SKM-1 (cell line): ENCODE measurements around the gene GGCX.
A peak's percentile ranks its signal among the peaks of the same experiment; 100 is the strongest.
"Not testable (repeated sequence)": the region's sequence is repeated elsewhere in the genome, so short reads cannot be mapped to it uniquely, and the experiment has no call there.

Experiments
- DNase-seq: peaks from one replicate; lab custom pipeline; 2025; ENCODE audit not compliant: unreplicated experiment; lab: John Stamatoyannopoulos, UW

Gene GGCX

GRCh38 chr2:85577063-85577385, 15.7 kb upstream of the GGCX start:
- DNase-seq: no peak

GRCh38 chr2:85575739-85576138, 14.4 kb upstream of the GGCX start:
- DNase-seq: no peak

GRCh38 chr2:85566265-85566664, 5.0 kb upstream of the GGCX start:
- no peak for DNase-seq

DNA sequence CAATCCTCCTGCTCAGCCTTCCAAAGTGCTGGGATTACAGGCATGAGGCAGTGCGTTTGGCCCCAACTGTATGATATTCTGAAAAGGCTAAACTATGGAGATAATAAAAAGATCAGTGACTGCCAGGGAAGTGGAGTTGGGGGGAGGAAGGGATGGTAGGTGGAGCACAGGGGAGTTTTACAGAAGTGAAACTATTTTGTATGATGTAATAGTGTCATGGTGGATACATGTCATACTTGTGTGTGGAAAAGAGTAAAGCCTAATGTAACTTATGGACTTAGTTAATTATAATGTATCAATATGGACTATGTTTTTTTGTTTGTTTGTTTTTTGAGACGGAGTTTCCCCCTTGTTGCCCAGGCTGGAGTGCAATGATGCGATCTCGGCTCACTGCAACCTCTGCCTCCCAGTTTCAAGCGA, 2.9 kb upstream of the GGCX start:
- DNase-seq: peak; percentile 86

DNA sequence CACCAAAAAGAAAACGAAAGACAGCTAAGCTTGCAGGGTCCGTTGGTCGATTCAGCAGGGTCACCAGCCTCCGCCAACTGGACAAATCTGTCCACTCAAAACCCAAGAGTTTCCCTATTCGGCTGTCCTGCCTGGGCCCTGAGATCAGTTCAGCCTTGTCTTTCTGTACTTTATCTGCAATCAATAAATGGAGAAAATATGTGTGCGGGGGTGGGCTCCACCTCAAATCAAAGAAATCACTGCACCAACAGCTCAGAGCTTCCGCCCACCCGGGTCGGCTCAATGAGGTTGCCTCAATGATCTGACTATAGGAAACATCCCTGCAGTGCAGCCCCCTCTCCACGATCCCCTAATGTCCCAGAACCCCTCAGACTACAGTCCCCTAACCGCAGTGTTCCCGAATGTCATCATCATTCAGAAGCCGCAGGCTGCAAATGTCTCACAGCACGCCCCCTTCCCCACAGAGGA, 447 bp downstream of the GGCX start:
- DNase-seq: no peak

DNA sequence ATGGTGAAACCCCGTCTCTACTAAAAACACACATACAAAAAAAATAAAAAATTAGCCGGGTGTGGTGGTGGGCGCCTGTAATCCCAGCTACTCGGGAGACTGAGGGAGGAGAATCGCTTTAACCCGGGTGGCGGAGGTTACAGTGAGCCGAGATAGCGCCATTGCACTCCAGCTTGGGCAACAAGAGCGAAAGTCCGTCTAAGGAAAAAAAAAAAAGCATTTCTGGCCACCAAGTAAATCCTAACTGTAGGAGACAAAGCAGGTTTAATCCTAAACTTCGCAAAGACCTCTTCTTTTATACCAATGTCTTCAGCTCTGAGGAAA, 928 bp downstream of the GGCX start:
- not testable (repeated sequence) for DNase-seq

- no peak for DNase-seq
Measured at GRCh38 chr2:85558160-85558559, 3.1 kb downstream of the GGCX start.

DNA sequence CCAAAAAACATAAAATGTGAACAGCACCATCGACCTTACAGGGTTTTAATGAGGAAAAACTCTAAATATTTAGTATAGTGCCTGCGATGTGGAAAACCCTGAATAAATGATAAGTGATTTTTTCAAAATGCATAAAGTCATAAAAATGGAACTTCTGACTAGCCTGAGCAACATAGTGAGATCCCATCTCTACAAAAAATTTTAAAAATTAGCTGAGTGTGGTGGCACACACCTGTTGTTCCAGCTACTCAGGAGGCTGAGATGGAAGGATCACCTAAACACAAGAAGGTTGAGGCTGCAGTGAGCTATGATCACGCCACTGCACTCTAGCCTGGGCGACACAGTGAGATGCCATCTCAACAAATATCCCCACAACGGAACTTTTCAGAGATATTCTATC, 4.2 kb downstream of the GGCX start:
- no peak for DNase-seq

- DNase-seq: no peak
Measured at GRCh38 chr2:85554980-85555612, 6.2 kb downstream of the GGCX start.

GRCh38 chr2:85553184-85553583, 8.1 kb downstream of the GGCX start:
- no peak for DNase-seq

DNA sequence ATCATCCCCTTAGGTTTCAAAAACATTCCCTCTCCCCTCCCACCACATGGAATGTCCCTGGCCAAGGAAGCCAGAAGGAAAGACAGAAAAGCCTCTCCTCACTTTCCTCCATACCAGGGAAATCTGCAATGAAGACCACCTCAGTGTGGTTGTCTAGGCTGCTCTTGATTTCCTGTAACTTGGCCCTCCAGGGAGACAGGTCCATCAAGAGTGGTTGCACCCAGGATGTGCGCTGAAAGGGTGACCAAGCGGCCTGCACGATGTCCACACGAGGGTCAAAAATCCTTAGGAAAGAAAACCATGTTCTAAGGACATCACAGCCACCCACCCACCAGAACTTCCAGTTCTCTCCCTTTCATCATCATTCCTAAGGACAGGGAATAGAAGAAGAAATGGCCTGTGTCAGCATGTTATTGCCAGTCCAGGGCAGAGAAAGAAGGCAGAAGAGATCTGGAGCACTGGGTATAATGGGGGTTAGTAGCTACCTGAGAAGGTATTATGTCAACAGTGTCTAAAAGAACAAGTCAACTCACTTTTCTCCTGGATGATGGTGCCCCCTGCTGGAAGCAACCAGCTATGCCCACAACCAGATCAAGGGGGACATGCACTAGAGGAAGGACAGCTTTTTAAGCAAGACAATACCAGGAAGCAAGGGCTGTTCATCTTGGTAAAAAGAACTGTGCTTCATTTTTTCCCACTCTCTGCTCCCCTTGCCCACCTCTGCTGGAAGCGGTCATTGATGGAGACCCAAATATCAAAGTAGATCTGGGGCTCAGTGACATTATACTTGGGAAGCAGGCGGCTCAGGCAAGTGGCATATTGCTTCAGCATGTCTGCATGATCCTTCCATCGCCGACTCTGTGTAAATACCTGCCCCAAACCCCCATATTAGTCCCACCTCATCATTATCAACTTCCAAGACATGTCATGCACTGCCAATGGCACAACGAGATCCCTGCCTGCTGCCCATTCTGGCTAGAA, 9.3 kb downstream of the GGCX start:
- peak; percentile 95 for DNase-seq

- peak; percentile 93 for DNase-seq
Measured at GRCh38 chr2:85550486-85550885, 10.8 kb downstream of the GGCX start.

DNA sequence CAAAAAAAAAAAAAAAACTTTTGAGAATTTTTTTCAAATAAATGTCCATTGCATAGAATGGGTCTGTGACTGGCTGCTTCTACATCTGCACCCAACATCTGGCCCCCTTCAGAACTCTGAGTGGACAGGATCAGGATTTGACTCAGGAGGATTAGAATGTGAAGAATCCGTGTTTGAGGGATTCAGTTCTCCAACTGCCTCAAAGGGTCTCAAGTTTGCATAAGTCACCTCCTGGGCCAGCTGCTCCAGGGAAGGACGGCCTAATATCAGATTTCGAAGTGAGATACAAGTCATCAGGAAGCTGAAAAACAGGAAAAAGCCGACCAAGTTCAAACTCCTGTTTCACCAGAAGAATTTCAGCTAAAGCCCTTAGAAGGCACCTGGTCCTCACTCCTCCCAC, 11.5 kb downstream of the GGCX start:
- no peak for DNase-seq

DNA sequence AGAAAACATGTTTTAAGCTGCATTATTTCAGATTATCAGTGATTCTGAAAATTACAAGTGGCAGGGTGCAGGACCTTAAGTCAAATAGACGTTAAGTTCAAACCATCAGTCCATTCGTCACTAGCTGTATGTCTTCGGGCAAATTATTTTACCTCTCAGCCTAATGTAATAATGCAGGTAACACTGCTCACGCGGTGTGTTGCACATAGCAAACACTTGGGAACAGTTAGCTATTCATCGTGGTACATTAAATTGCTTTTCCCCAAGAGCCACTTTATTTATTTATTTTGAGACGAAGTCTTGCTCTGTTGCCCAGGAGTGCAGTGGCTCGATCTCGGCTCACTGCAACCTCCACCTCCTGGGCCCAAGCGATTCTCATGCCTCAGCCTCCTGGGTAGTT, 12.2 kb downstream of the GGCX start:
- DNase-seq: no peak

DNA sequence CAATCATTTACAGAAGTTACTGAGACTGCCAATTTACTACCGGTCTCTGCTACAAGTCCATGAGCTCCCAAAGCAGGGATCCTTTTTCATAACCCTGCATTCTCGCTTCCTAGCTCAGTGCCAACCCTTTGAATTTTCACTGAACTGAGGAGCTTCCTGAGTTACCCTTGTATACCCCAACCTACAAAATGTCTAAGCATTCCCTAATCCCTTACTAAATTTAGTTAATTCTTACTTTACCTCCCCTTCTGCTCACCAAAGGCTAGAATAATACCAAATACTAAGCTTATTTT, 12.7 kb downstream of the GGCX start:
- DNase-seq: no peak

DNA sequence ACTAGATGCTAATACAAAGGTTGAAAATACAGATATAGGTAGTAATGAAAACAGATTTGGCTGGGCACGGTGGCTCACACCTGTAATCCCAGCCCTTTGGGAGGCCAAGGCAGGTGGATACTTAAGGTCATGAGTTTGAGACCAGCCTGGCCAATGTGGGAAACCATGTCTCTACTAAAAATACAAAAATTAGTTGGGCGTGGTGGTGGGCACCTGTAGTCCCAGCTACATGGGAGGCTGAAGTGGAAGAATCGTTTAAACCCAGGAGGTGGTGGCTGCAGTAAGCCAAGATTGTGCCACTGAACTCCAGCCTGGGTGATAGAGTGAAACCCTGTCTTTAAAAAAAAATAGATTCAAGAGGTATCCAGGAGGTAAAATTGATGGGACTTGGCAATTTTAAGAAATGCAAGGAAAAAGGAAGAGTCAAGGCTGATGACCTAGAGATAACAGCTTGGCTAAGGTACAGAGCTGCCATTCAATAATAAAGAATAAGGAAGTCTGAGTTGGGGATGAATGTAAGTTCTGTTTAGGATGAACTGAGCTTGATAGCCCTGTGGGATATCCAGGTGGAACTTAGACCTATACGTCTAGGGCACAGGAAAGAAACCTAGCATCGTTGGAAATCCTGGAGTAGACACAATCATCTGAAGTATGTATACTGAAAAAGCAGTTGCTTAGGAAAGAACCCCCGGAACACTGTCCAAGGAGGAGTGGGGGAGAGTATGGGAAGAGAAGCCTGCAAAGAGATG, 13.3 kb downstream of the GGCX start:
- no peak for DNase-seq

GRCh38 chr2:85547089-85547858, 14.0 kb downstream of the GGCX start:
- no peak for DNase-seq

DNA sequence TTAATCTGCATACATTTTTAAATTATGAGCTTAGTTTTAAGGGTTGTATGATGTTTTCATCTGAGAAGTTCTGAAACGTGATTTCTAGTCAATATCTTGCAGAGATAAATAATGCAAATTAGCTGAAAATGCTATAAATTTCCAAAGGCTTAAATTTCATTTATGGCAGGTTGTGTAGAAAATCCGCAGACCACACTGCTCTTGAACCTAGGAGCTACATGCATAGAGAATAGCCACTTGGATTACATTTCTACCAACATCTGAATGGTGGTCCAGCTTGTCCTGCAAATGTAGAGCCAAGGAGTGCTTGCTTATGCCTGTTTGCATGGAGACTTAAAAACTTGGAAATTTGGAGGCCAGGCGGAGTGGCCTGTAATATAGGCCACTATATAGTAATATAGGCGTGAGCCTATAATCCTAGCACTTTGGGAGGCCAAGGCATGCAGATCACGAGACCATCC, 15.5 kb downstream of the GGCX start:
- no peak for DNase-seq

DNA sequence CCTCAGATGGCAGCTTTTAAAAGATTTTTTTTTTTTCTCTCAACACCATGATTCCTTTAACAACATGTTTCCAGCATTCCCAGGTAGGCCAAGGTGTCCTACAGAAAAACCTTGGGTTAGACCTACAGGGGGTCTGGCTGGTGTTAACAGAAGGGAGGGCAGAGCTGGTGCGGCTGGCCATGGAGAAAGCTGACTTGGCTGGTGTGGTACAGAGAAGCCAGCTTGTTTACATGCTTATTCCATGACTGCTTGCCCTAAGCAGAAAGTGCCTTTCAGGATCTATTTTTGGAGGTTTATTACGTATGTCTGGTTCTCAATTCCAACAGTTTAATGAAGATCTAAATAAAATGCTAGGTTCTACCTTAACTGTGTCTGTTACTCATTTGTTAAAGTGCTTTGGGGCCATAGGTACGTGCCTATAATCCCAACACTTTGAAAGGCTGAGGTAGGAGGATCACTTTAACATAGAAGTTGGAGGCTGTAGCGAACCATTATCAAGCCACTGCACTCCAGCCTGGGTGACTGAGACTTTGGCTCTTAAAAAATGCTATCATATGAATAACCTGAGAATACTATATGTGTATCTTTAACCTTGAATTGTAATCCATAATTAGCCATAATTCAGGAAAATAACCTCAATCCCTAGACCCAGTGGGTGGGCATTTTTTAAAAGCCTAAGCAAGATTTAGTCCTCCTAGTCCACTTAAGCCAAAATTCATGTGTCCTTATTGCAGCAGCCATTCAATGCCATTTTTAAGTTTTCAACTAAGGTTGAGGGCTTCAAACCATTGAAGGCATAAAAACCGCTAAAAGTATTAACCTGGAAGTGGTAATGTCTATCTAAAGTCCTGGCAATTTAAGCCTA, 16.1 kb downstream of the GGCX start:
- DNase-seq: not testable (repeated sequence)

DNA sequence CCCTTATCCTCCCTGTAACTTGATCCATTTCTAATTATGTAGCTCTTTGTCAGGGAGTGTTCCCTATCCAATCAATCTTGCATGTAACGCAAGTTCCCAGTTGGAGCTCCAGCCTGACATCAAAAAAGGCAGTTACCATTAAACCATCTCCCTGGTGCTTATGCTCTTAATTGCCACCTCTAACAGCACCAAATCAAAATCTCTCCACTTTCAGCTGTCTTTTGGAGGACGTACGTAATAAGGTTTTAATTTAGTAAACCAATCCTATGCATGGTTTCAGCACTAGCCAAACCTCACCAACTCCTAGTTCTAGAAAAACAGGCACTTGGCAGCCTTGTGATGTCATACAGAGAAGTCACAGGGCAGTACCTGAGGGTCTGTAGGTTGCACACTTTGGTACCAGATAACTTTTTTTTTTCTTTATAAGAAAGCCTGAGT, 17.0 kb downstream of the GGCX start:
- DNase-seq: not testable (repeated sequence)
